ENCODE results near the gene FIGN.

The FIGN gene

GRCh38 chr2:163736433-163737189 is 803 bp upstream of the FIGN start:
- no peak for DNase-seq

GRCh38 chr2:163734881-163735684 is 725 bp downstream of the FIGN start:
- no peak for DNase-seq

- no peak for DNase-seq
These were observed 1.4 kb downstream of the FIGN start for GRCh38 chr2:163734401-163734800.

GRCh38 chr2:163733956-163734355 is 1.9 kb downstream of the FIGN start:
- DNase-seq, result no peak

GRCh38 chr2:163733301-163733938 is 2.4 kb downstream of the FIGN start:
- DNase-seq, result no peak

- no peak for DNase-seq
These were observed 3.1 kb downstream of the FIGN start for GRCh38 chr2:163732727-163733126.

GRCh38 chr2:163731735-163732134 is 4.1 kb downstream of the FIGN start:
- no peak for DNase-seq

- no peak for DNase-seq
These were observed 5.3 kb downstream of the FIGN start for GRCh38 chr2:163730556-163730955.

GRCh38 chr2:163729636-163730273 is 6.1 kb downstream of the FIGN start:
- no peak for DNase-seq

- DNase-seq, result no peak
These were observed 11.9 kb downstream of the FIGN start for GRCh38 chr2:163723881-163724280.

GRCh38 chr2:163723348-163723747 is 12.5 kb downstream of the FIGN start:
- no peak for DNase-seq

GRCh38 chr2:163719331-163719730 is 16.5 kb downstream of the FIGN start:
- no peak for DNase-seq

GRCh38 chr2:163717993-163718680 is 17.7 kb downstream of the FIGN start:
- DNase-seq, result no peak

- no peak for DNase-seq
These were observed 18.3 kb downstream of the FIGN start for GRCh38 chr2:163717515-163717914.

GRCh38 chr2:163716101-163716500 is 19.7 kb downstream of the FIGN start:
- DNase-seq, result no peak

GRCh38 chr2:163715668-163716067 is 20.1 kb downstream of the FIGN start:
- DNase-seq, result no peak

GRCh38 chr2:163715199-163715598 is 20.6 kb downstream of the FIGN start:
- no peak for DNase-seq

- DNase-seq, result no peak
These were observed 22.1 kb downstream of the FIGN start for GRCh38 chr2:163713534-163714311.

- no peak for DNase-seq
These were observed 24.1 kb downstream of the FIGN start for GRCh38 chr2:163711699-163712098.

- no peak for DNase-seq
These were observed 24.6 kb downstream of the FIGN start for GRCh38 chr2:163711258-163711657.

- no peak for DNase-seq
These were observed 26.5 kb downstream of the FIGN start for GRCh38 chr2:163709270-163709669.

- no peak for DNase-seq
These were observed 27.5 kb downstream of the FIGN start for GRCh38 chr2:163708265-163708664.

Measured in suppressor macrophage (primary cell).